ENCODE measurements around the gene ARHGAP32.
"Not testable (repeated sequence)": the region's sequence is repeated elsewhere in the genome, so short reads cannot be mapped to it uniquely, and the experiment has no call there.

ARHGAP32 gene

DNA sequence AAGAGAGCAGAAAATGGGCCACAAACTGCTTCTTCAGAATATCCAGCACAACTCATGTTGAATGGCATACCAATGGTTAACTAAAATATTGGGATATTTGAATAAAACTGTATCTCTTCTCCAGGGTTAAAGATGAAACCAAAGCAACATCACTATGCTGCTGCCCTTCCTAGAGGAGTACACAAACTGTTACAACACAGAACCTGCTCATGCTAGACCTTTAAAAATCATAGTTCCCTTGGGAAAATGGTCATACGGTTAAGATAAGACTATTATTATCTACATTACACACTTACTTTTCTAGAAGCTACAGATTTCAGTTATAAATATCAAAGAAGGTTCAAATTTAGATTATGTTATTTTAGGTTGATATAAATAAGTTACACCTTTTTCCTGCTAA, 170.8 kb downstream of the ARHGAP32 start:
- H3K4me3 ChIP-seq (ENCODE audit: low read depth, low read length): no peak overlapping the region
- TF ChIP-seq, protein P1, sequence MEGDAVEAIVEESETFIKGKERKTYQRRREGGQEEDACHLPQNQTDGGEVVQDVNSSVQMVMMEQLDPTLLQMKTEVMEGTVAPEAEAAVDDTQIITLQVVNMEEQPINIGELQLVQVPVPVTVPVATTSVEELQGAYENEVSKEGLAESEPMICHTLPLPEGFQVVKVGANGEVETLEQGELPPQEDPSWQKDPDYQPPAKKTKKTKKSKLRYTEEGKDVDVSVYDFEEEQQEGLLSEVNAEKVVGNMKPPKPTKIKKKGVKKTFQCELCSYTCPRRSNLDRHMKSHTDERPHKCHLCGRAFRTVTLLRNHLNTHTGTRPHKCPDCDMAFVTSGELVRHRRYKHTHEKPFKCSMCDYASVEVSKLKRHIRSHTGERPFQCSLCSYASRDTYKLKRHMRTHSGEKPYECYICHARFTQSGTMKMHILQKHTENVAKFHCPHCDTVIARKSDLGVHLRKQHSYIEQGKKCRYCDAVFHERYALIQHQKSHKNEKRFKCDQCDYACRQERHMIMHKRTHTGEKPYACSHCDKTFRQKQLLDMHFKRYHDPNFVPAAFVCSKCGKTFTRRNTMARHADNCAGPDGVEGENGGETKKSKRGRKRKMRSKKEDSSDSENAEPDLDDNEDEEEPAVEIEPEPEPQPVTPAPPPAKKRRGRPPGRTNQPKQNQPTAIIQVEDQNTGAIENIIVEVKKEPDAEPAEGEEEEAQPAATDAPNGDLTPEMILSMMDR (IDR thresholded peaks at IDR 0.05; ENCODE audit: insufficient read depth, low read depth, low read length, missing control alignments): no peak
- DNase-seq (ENCODE audit: low read depth): no peak

DNA sequence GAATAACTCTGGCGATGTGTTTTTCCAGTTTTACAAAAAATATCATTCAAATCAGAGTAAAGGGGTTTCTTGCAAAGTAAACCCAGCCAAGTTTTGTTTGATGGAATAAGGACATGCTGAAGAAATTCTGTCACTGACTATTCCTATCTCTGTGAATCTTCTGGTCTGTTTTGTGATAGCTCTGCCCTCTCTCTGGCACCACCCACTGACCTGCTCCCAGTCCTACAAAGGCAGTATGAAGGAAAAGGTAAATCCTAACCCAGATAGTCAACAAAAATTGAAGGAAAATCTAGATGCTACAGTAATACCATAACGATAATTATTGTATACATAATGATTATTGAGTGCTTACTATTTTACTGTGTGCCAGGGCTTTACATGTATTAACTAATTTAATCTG, 173.1 kb downstream of the ARHGAP32 start:
- no peak overlapping the region for H3K4me3 ChIP-seq (ENCODE audit: low read depth, low read length)
- TF ChIP-seq, protein P1 (IDR thresholded peaks at IDR 0.05; ENCODE audit: insufficient read depth, low read depth, low read length, missing control alignments): no peak
- DNase-seq (ENCODE audit: low read depth): no peak

DNA sequence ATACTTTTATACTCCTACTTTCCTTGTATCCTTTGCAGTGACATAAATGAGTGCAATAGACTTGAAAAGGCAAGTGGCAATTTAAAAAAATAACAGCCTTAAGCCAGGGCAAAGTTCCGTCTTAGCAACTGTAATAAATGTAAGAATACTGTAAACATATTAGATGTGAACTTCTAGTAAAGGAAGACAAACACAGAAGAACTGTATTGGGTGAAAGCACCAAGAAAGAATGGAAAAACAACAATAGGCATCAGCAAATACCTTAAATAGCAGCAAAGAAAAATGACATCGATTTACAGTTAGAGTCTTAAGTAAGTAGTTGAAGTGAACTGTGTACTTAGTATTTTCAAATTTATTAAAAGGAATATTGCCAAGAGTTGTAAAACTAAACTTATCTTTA, 174.0 kb downstream of the ARHGAP32 start:
- no peak for DNase-seq (ENCODE audit: low read depth)
- no peak overlapping the region for H3K4me3 ChIP-seq (ENCODE audit: low read depth, low read length)
- TF ChIP-seq, protein P1 (IDR thresholded peaks at IDR 0.05; ENCODE audit: insufficient read depth, low read depth, low read length, missing control alignments): no peak

DNA sequence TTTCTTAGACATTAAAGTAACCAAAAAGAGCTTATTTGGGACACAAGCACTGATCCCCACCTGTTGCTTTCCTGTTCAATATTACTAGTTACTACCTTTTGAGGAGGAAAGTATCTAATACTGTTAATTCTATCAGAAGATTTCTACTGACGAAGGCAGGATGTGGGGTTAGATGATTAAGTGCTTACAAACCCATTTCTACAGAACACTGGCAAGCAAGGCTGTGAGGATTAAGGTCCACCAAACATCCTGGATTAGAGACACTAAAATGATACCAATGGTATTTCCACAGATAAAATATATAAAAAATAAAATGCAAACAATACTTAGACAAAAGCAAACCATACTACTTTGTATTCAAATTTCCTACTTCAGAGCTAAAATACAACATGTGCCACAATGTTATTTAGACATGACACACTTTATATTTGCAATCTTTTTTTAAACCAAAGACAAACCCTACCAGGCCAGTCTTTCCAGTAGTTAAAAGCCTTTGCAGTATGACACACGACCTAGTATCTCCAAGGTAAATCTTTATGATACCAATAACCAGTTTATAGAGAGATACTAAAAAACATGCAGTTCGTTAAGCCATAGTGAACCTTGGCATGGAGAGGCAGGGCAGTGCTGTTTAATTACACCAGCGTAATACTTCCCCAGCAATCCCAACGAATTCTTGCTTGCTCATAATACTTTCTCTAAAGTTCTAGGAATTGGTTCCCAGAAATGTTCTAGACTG, 178.2 kb downstream of the ARHGAP32 start:
- no peak for DNase-seq (ENCODE audit: low read depth)

DNA sequence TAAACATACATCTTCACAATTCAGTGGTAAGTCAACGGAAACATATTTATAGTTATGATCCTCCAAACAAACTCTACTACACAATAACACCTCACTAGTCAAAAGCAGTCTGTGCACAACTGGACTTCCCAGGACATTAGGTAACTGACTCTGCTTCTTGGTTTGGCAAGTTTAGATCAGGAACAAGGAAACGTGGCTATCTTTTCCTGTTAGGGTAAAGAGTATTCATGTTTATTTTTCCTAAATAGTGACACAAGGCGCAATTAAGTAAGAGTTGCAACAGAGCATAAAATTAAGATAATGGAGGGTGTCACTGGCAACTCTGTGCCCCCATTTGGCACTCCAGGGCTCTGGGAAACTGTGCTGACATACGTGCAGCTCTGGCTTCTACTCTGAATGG, 179.2 kb downstream of the ARHGAP32 start:
- TF ChIP-seq, protein P1 (IDR thresholded peaks at IDR 0.05; ENCODE audit: insufficient read depth, low read depth, low read length, missing control alignments): no peak
- DNase-seq (ENCODE audit: low read depth): no peak
- no peak overlapping the region for H3K4me3 ChIP-seq (ENCODE audit: low read depth, low read length)

More for the DNA sequence above, 178.2 kb downstream of the ARHGAP32 start:
- TF ChIP-seq, protein P1 (IDR thresholded peaks at IDR 0.05; ENCODE audit: insufficient read depth, low read depth, low read length, missing control alignments): no peak
- no peak overlapping the region for H3K4me3 ChIP-seq (ENCODE audit: low read depth, low read length)

DNA sequence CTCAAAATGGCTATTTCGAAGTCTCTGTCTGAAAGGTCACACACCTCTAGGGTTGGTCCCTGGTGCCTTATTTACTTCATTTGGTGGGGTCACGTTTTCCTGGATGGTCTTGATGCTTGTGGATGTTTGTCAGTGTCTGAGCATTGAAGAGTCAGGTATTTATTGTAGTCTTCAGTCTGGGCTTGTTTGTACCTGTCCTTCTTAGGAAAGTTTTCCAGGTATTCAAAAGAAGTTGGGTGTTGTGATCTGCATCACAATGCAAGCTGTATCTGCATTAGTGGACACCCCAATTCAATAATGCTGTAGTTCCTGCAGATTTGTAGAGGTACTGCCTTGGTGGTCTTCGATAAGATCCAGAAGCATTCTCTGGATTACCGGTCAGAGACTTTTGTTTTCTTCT, 186.0 kb downstream of the ARHGAP32 start:
- DNase-seq (ENCODE audit: low read depth): no peak
- TF ChIP-seq, protein P1 (IDR thresholded peaks at IDR 0.05; ENCODE audit: insufficient read depth, low read depth, low read length, missing control alignments): no peak

DNA sequence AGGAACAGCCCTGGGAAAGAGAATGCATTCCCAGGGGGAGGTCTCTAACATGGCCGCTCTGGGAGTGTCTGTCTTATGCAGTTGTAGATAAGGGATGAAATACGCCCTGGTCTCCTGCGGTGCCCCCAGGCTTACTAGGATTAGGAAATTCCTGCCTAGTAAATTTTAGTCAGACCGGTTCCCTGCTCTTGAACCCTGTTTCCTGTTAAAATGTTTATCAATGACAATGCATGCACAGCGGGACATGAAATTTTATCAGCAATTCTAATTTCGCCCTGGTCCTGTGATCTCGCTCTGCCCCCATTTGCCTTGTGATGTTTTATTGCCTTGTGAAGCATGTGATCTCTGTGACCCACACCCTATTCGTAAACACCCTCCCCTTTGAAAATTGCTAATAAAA, 193.0 kb downstream of the ARHGAP32 start:
- not testable (repeated sequence) for DNase-seq (ENCODE audit: low read depth)

More for the DNA sequence above, 186.0 kb downstream of the ARHGAP32 start:
- H3K4me3 ChIP-seq (ENCODE audit: low read depth, low read length): no peak overlapping the region

More for the DNA sequence above, 193.0 kb downstream of the ARHGAP32 start:
- not testable (repeated sequence) for H3K4me3 ChIP-seq (ENCODE audit: low read depth, low read length)

Data from GM12865 (cell line).